PFSK-1 (cell line): ENCODE measurements around the gene PLXND1.

ENCODE experiments used
- POLR2AphosphoS5 ChIP-seq: IDR thresholded peaks from 2 replicates; pipeline ENCODE4 v1.6.1; 2012; ENCODE audit warnings: low read depth, mild to moderate bottlenecking, control low read depth, low read length, moderate library complexity
- SIN3A ChIP-seq: IDR thresholded peaks from 2 replicates; pipeline ENCODE4 v1.6.1; 2012; ENCODE audit warnings: mild to moderate bottlenecking, low read length, moderate library complexity, borderline replicate concordance; ENCODE audit not compliant: insufficient read depth
- TAF1 ChIP-seq: IDR thresholded peaks from 2 replicates; pipeline ENCODE4 v1.6.1; 2012; ENCODE audit warnings: low read length, control low read depth, borderline replicate concordance; ENCODE audit not compliant: insufficient read depth
- TF ChIP-seq, protein P1 (sequence below), 2 experiments: IDR thresholded peaks; 2 replicates each; pipeline versions ENCODE4 v1.6.1 to v1.8.0; 2011 to 2012; ENCODE audit warnings: low read depth in 2 of 2, low read length in 2 of 2, control low read depth in 1 of 2, inconsistent platforms in 1 of 2, mild to moderate bottlenecking in 1 of 2, moderate library complexity in 1 of 2; ENCODE audit not compliant: insufficient read depth in 1 of 2

DNA sequence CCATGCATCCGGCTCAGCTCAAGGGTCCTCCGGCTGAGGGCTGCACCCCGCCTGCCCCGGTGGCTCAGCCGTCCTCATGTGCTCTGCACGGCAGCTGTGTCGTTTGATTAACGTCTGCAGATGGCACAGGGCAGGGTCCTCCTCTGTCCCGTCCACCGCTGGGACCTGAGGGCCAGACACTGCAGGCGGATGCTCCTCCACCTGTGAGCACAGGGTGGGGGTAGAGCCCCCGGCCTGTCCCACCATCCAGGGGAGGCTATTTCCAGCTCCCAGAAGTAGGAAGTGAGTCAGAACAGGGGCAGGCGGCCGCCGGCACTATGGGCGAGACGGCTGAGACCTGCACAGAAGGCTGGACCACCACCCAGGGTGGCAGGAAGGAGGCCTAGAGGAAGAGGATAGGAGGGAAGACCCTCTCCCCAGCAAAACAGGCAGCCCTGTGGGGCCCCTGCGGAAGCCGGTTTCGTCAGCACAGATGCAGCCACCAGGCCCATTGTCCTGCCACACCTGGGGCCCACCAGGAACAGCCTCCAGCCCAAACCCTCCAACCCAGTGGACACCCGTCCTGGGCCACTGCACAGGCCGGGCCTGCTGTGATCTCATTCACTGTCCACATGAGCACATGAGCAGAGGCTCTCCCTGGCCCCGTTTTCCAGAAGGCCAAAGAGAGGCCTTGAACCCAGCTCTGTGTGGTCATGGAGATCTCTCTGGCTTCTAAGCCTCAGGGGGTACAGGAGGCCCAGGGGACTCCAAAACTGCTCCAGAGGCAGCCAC lies 12.6 kb upstream of the PLXND1 start:
- TF ChIP-seq, protein P1, sequence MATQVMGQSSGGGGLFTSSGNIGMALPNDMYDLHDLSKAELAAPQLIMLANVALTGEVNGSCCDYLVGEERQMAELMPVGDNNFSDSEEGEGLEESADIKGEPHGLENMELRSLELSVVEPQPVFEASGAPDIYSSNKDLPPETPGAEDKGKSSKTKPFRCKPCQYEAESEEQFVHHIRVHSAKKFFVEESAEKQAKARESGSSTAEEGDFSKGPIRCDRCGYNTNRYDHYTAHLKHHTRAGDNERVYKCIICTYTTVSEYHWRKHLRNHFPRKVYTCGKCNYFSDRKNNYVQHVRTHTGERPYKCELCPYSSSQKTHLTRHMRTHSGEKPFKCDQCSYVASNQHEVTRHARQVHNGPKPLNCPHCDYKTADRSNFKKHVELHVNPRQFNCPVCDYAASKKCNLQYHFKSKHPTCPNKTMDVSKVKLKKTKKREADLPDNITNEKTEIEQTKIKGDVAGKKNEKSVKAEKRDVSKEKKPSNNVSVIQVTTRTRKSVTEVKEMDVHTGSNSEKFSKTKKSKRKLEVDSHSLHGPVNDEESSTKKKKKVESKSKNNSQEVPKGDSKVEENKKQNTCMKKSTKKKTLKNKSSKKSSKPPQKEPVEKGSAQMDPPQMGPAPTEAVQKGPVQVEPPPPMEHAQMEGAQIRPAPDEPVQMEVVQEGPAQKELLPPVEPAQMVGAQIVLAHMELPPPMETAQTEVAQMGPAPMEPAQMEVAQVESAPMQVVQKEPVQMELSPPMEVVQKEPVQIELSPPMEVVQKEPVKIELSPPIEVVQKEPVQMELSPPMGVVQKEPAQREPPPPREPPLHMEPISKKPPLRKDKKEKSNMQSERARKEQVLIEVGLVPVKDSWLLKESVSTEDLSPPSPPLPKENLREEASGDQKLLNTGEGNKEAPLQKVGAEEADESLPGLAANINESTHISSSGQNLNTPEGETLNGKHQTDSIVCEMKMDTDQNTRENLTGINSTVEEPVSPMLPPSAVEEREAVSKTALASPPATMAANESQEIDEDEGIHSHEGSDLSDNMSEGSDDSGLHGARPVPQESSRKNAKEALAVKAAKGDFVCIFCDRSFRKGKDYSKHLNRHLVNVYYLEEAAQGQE (IDR thresholded peaks at IDR 0.05; ENCODE audit: insufficient read depth in 1 of 2, low read depth in 2 of 2, low read length in 2 of 2): no peak
- no peak for TF ChIP-seq SIN3A
- no peak for TF ChIP-seq POLR2AphosphoS5
- no peak for TF ChIP-seq TAF1
